Pons (tissue), 1 donor: Measurements from ENCODE around the gene SLC14A1.
A peak's percentile ranks its signal among the peaks of the same experiment; 100 is the strongest.
"Not testable (repeated sequence)": the region's sequence is repeated elsewhere in the genome, so short reads cannot be mapped to it uniquely, and the experiment has no call there.

Experiments
- DNase-seq: peaks from one replicate; pipeline ENCODE4 v3.0.0-alpha.2; 2016; ENCODE audit warnings: low spot score

The SLC14A1 gene

DNA sequence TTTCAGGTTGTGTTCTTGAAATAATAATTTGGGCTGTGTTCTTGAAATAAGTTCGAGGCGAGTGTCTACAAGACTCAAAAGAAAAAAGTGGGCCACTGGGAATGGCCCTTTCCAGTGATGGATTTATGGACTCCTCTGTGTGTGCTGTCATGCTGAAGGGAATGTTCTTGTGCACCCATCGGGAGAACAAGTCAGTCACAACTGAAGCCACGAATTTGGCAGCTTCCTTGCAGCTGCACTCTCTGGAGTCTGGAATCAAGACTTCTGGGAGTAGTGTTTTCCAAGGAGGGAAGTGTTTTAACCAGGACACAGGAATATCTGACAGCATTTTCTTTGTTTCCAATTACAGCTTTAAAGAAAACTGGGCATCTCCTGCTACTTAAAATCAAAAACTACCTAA, 620 bp downstream of the SLC14A1 start:
- no peak for DNase-seq

DNA sequence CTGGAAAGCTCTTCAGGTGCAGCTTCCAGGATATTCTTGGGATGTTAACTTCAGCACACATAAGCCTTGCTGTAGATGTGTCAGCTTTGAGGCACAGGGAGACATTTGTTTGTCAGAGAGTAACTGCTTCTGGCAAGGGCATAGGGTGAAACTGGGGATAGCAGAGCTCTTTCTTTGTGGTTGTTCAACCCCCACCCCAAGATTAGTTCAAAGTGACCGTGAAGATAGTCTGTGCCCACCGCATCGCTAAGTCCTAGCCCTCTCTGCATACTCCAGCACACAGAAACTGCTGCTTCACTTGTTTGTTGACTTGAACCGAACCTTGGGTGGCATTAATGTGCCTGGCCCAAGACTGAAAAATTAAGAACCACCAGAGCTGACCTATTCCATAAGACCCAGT, 1.4 kb downstream of the SLC14A1 start:
- DNase-seq: no peak

DNA sequence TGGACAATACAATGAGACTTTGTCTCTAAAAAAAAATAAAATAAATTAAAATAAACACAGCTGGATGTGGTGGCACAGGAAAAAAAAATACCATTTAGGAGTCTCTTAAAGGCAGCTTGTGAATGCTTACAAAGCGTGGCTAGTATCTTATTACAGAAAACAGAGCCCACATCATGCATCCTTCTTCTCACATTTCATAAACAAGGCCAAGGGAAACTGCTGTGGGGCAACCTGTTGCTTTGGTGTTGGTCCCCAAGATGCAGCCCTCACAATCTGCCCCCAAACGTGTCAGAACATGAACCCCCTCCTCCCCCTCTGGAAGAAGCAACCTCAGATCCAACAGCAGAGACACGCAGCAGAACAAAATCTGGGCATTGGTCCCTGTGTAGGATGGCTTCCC, 2.6 kb downstream of the SLC14A1 start:
- no peak for DNase-seq

DNA sequence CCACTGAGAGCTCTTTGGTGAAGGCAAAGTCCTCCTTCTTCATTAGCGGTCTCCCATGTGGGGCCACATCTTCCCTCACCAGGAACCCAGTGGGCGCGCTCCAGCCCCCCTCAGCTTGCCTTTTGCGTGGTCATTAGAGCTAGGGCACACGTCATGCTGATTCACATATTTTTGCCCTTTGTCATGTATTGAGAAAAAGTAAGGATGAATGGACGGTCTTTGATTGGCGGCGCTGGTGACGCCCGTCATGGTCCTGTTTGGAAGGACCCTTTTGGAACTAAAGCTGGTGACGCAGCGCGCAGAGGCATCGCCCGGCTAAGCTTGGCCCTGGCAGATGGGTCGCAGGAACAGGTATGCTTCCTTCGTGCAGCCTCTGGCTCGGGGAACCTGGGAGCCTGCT, 3.1 kb downstream of the SLC14A1 start:
- DNase-seq: no peak

DNA sequence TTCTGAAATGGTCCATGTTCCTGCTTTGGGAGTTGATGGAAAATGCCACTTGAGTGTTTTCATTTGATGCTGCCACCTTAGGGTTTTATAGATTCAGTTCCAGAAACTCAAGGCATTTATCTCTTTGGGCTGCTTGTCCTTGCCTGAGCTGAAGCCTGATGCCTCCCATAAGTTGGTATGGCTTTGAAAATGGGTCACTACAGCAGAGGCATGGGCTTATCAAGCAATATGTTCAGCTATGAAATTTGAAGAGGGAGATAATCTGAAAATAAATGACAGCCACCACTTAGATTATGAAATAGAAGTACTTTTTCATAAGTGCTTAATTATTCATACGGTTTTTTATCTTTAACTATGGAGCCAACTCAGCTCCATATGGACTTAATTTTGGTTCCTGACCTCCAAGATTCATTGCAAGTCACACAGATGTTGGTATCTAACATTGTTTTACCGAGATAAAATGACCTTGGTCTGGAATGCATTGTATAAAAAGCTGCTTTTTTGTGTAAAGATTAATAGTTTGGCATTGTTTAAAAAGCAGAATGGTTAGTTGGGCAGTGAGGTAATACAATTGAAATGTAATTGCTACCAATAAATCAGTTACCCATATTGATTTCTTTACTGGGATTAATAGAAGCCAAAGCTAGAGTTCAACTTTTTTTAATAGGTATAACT, 4.5 kb downstream of the SLC14A1 start:
- no peak for DNase-seq

DNA sequence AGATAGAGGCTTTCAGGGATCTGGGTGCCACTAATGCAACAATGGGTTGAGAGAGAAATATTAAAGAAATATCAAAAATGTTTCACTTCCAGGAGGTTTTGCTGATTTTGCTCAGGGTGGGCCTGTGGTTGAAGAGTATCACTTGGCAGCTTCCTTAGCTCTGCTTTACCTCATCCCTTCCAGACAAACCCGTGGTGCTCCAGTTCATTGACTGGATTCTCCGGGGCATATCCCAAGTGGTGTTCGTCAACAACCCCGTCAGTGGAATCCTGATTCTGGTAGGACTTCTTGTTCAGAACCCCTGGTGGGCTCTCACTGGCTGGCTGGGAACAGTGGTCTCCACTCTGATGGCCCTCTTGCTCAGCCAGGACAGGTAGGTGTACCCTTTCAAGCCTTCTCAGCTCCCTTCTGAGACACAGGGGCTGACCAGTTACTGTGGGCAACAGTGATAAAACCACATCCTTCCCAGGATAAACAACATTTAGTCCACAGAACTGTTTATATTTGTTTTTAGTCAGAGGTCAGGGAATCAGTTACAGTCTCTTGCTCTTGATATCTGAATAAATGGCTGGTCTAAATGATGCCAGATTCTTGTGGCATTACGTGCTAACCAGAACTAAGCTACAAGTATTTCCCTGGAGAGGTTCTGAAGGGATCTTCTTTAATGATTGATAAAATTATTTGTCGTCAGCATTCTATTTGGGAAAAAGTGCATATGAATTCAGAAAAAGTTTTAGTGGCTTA, 7.0 kb downstream of the SLC14A1 start:
- DNase-seq: no peak

DNA sequence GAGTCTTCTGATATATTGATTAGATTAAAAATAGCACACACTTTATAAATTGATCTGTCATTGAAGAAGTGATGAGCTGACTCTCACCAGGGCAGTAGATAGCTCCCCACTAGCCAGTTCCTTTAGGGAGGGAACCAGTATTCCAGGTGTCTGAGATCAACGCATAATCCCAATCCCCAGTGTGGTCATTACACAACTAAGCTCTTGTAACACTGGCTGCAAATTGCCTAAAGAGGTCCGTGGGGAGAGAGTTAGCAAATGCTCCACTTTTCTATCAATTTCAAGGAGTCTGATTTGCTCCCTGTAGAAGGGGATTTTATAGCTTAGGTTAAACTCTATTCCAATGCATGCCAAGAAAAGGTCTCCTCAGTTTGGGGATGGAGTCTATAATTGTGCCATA, 7.7 kb downstream of the SLC14A1 start:
- no peak for DNase-seq

DNA sequence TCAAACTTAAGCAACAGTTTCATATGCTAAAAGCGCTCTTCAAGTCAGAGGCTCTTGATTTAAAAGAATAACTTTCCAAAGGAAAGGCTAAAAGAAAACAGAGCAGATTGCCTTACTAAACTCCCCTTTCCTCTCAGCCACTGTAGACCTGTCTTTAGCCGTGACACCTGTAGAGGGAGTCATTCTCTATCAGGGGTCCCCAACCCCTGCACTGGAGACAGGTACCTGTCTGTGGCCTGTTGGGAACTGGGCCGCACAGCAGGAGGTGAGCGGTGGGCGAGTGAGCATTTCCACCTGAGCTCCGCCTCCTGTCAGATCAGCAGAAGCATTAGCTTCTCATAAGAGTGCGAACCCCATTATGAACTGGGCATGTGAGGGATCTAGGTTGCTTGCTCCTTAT, 9.6 kb downstream of the SLC14A1 start:
- DNase-seq: no peak

DNA sequence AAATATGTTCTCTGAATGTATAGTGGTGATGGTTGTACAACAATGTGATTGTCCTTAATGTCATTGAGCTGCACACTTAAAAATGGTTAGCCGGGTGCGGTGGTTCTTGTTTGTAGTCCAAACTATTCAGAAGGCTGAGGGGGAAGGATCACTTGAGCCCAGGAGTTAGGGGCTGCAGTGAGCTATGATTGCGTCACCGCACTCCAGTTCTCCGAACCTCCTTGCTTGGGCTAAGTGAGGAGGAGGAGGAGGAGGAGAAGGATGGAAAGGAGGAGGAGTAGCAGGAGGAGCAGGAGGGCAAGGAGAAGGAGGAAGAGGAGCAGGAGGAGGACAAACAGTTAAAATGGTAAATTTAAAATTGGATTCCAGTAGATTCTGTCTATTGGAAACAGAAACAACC, 10.5 kb downstream of the SLC14A1 start:
- DNase-seq: no peak

DNA sequence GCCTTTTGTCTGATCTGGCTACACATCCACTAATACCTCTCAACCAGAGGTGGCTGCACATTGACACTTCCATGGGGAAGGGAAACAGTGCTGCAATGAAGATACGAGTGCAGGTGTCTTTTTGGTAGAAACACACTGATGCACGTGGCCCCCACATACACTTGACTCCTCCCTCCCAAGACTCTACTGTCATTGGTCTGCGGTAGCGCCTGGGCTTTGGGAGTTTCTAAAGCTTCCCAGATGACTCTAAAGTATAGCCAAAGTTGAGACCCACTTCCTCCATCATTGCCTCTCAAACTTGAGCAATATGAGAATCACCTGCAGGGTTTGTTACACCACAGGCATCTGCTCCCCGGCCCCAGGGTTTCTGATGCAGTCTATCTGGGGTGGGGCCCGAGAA, 11.0 kb downstream of the SLC14A1 start:
- DNase-seq: no peak

DNA sequence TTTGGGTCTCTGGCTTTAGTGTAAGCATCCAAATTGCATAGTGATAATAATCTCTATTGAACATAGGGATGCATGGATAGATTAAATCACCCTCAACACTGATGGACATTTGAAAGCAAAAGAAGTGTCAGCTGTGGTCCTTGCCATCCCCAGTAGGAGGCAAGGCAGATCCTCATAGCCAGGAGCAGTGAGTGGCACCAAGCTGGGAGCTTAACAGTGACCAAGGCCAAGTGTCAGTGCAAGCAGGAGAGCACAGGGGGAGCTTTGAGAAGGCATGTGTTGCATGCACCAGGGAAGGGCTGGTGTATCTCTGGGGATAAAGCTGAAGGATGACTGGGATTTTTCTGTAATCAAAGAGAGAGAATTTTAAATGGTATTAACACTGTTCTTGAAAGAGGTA, 14.7 kb downstream of the SLC14A1 start:
- no peak for DNase-seq

DNA sequence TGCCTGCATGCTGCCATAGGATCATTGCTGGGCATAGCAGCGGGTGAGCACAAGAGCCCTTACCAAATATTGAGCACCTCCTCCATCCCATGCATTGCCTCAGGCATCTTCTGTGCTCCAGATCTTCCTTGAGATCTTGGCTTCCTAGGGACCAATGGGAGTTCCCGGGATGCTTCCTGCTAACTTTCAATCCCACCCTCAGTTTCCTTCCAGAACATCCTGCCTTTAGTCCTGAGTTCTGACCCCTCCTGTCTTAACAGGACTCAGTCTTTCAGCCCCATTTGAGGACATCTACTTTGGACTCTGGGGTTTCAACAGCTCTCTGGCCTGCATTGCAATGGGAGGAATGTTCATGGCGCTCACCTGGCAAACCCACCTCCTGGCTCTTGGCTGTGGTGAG, 15.3 kb downstream of the SLC14A1 start:
- no peak for DNase-seq

DNA sequence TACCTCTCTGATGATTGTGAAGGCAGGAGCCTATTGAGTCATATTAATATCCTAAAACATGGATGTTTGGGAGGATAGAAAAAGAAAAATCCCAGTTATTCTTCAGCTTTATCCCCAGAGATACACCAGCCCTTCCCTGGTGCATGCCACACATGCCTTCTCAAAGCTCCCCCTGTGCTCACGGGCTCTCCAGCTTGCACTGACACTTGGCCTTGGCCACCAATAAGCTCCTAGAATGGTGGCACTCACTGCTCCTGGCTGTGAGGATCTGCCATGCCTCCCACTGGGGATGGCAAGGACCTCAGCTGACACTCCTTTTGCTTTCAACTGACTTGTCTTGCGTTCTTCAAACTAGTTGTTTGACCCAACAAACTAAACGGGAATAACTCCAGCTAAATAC, 15.9 kb downstream of the SLC14A1 start:
- DNase-seq: no peak

DNA sequence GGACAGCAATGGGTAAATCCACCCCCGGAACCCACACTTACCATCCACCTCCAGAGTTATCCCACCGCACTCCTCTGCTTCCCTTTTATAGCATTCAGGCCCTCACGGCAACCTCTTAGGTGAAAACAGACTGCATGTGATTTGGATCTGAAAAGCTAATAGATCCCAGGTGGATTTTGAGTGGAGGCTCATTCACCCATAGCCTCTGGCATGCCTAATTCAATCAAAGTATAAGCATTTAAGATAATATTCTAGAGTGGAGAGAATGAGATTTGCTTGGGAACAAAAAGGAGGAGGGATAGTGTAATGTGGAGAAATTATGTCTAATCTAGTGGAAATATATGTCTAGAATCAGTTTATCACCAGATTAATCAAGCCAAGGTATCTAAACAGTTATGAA, 17.1 kb downstream of the SLC14A1 start:
- no peak for DNase-seq

DNA sequence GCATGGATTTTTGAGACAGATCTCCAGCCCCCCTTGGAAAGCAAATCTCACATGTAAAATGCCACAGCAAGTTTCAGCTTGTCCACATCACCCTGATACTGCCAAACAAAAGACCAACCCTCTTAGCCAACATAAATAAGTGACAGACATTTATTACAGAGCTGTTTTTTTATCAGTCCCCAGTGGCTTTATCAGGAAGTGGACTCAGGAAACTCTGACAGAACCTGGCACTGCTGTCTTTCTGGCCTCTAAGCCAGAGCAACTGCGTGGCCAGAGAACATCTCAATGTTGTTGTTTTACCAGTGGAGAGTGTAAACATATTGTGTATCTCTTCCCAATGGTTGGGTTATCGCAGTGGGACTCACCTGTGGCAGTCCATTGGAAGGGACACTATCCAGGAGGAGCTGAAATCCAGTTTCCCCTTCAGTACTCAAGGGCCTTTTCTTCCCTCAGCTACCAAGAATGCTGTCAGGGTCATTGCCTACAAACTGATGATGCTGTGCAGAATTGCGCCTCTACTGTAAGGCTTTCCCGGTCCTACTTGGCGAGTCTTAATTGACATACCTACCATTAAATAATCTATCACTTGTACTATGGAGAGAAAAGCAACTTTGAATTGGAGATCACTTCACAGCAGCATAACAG, 22.0 kb downstream of the SLC14A1 start:
- no peak for DNase-seq

DNA sequence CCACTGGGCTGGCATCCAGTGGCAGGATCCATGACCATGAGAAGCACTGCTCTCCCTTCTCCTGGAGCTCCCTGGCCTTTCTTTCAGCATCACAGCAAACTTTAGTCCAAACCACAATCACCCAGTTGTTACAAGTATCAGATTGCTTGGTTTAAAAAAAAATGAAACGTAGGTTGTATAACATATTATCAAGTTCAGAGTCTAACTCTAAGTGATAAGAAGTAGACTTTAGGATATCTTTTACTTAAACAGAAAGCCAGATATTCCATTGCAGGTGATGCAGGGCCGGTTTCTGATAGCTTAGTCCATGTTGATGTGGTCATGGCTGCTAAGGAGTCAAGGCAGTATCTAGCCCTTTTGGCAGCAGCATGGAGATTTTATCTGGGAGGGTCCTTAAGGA, 24.5 kb downstream of the SLC14A1 start:
- no peak for DNase-seq

DNA sequence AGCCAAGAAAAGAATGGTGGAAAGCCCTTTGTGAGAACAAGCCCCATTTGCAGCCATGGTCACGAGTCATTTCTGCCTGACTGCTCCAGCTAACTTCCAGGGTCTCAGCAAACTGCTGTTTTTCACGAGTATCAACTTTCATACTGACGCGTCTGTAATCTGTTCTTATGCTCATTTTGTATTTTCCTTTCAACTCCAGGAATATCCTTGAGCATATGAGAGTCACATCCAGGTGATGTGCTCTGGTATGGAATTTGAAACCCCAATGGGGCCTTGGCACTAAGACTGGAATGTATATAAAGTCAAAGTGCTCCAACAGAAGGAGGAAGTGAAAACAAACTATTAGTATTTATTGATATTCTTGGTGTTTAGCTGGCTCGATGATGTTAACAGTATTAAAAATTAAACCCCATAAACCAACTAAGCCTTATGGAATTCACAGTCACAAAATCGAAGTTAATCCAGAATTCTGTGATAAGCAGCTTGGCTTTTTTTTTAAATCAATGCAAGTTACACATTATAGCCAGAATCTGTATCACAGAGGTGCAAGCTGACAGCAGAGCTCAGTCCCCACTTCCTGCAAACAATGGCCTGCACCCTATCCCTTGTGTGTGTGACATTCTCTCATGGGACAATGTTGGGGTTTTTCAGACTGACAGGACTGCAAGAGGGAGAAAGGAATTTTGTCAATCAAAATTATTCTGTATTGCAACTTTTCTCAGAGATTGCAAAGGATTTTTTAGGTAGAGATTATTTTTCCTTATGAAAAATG, 26.1 kb downstream of the SLC14A1 start:
- DNase-seq: no peak

DNA sequence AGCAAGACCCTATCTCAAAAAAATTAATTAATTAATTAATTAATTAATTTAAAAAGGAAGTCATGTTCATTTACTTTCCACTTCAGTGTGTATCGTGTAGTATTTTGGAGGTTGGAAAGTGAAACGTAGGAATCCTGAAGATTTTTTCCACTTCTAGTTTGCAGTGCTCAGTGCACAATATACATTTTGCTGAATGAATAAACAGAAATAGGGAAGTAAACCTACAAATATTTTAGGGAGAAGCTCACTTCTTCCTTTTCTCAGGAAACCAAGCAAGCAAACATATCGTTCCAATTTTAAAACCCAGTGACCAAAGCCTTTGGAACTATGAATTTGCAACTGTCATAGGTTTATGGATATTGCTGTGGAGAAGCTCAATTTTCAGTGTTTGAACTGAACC, 27.8 kb downstream of the SLC14A1 start:
- DNase-seq: no peak

DNA sequence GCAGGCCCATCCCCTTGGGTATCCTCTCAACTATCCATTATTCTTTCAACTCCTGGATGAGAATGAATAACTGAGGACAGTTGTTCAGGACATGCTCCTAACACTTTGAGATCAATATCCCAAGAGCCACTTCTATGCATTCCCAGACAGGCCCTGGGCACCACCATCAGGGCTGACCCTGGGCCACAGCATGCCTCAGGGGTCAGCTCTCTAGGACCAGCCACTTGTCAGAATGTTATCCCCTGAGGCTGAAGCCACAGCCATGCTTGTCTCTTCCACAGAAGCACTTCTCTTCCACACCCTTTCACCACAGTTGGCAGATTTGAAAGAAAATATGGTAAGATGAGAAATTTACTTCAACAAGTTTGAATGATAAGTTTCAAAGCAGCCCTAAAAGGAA, 28.7 kb downstream of the SLC14A1 start:
- no peak for DNase-seq

DNA sequence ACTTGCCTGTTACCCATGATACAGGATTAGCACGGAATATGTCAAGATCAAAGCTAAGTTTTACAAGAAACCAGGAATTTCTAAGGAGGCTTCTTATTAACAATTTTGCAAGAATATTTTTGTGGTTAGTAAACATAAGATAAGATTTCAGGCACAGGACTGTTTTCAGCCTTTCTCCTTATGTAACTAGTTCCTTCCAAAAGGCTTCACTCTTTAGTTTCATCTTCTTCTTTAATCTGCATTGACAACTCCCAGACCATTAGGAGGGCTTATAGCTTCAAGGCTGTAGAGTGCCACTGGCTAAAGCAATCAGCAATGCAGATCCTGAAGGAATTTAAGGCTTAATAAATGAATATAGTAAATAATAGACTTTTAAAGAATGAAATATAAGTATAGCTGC, 29.3 kb downstream of the SLC14A1 start:
- DNase-seq: no peak

DNA sequence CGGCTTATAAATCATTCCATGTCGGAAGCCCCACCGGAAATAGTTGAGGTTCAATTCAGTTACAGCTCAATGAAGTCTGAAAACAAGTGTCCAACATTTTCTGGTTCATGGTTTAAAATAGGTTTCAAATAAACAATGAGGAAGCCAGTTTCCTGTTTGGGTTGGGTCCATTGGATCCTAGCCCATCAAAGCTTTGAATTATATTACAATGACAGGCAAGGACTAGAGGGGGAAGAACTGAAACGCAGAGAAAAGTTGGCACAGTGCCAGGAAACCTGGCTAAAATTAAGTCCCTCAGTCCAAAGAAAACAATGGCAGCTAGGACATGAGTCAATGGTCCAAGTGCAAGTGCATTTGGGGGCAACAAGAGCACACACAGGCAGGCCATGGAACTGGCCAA, 32.0 kb downstream of the SLC14A1 start:
- peak; percentile 29 for DNase-seq

DNA sequence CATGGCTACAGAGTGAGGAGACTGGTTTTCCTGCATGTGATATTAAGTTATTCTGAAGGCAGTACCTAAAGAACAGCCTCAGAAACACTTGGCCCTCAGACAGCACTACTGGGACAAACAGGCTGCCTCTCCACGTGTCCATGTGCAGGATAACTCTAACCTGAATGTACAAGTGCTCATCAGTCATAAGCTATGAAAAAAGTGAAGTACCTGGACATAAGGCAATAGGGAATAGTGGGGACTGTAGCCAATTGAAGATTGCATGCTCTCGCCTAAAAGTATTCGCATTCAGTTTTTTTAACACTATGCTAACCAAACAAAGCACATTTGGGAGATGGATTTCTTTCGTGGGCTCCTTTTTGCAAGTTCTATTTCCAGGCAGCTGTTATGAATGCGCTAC, 33.0 kb downstream of the SLC14A1 start:
- DNase-seq: no peak

DNA sequence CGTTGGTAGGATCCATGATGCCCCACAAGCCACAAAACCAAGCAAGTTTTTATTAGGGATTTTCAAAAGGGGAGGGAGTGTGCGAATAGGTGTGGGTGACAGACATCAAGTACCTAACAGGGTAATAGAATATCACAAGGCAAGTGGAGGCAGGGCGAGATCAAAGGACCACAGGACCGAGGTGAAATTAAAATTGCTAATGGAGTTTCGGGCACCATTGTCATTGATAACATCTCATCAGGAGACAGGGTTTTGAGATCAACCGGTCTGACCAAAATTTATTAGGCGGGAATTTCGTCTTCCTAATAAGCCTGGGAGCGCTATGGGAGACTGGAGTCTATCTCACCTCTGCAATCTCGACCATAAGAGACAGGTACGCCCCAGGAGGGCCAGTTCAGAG, 33.7 kb downstream of the SLC14A1 start:
- not testable (repeated sequence) for DNase-seq
